SK-N-SH treated with all-trans-retinoic acid at 6 μM for 48 hours (cell line): ENCODE measurements around the gene SIDT1.

Source experiments
- ATAC-seq: fragments of 200-7000 bp; cut with Tn5 transposase; 3 replicates; pipeline ENCODE4 v1.9.1; 2020; ENCODE audit warnings: mild to moderate bottlenecking, moderate library complexity
- ARNTL ChIP-seq: fragments of 450-650 bp; formaldehyde crosslinking; IDR thresholded peaks from 2 replicates; pipeline ENCODE4 v1.5.0; 2020; ENCODE audit warnings: low read depth, mild to moderate bottlenecking, moderate library complexity, borderline replicate concordance
- BACH2 ChIP-seq: fragments of 250-450 bp; sonication (Bioruptor Pico); IDR thresholded peaks from 2 replicates; pipeline ENCODE4 v1.9.0; 2021; ENCODE audit warnings: mild to moderate bottlenecking, borderline replicate concordance
- CSDC2 ChIP-seq: fragments of 250-450 bp; sonication (Bioruptor Pico); IDR thresholded peaks from 2 replicates; pipeline ENCODE4 v1.5.0; 2020; ENCODE audit warnings: mild to moderate bottlenecking, moderate library complexity
- ESRRG ChIP-seq: fragments of 250-450 bp; sonication (Bioruptor Pico); IDR thresholded peaks from 2 replicates; pipeline ENCODE4 v1.6.1; 2021; ENCODE audit warnings: mild to moderate bottlenecking
- ISL1 ChIP-seq: fragments of 250-450 bp; sonication (Bioruptor Pico); IDR thresholded peaks from 2 replicates; pipeline ENCODE4 v2.1.2; 2022; ENCODE audit warnings: mild to moderate bottlenecking, moderate library complexity
- OSR1 ChIP-seq: fragments of 250-450 bp; sonication (Bioruptor Pico); IDR thresholded peaks from 2 replicates; pipeline ENCODE4 v1.8.0; 2022; ENCODE audit warnings: moderate library complexity, mild to moderate bottlenecking, inconsistent platforms
- PATZ1 ChIP-seq: fragments of 250-450 bp; sonication (Bioruptor Pico); IDR thresholded peaks from 2 replicates; pipeline ENCODE4 v1.8.0; 2020; ENCODE audit warnings: mild to moderate bottlenecking, moderate library complexity, borderline replicate concordance
- PPARA ChIP-seq: fragments of 250-450 bp; sonication (Bioruptor Pico); IDR thresholded peaks from 2 replicates; pipeline ENCODE4 v1.5.0; 2020; ENCODE audit warnings: mild to moderate bottlenecking, borderline replicate concordance
- SNAI2 ChIP-seq: fragments of 250-450 bp; sonication (Bioruptor Pico); IDR thresholded peaks from 2 replicates; pipeline ENCODE4 v1.5.0; 2020; ENCODE audit warnings: mild to moderate bottlenecking, moderate library complexity
- TCF4 ChIP-seq: fragments of 250-450 bp; sonication (Bioruptor Pico); IDR thresholded peaks from 2 replicates; pipeline ENCODE4 v1.8.0; 2021; ENCODE audit warnings: mild to moderate bottlenecking, moderate library complexity, borderline replicate concordance
- TOX ChIP-seq: fragments of 250-450 bp; sonication (Bioruptor Pico); IDR thresholded peaks from 2 replicates; pipeline ENCODE4 v1.8.0; 2021; ENCODE audit warnings: mild to moderate bottlenecking, moderate library complexity, borderline replicate concordance
- ZC3H10 ChIP-seq: fragments of 250-450 bp; sonication (Bioruptor Pico); IDR thresholded peaks from 2 replicates; pipeline ENCODE4 v1.5.1; 2021; ENCODE audit warnings: mild to moderate bottlenecking, moderate library complexity
- ZFP3 ChIP-seq: fragments of 250-450 bp; sonication (Bioruptor Pico); IDR thresholded peaks from 2 replicates; pipeline ENCODE4 v1.5.0; 2020; ENCODE audit warnings: mild to moderate bottlenecking, moderate library complexity
- ZNF565 ChIP-seq: fragments of 450-650 bp; formaldehyde crosslinking; conservative IDR thresholded peaks from 2 replicates; pipeline ENCODE4 v1.5.0; 2020; ENCODE audit warnings: low read depth, mild to moderate bottlenecking, moderate library complexity
- ZNF70 ChIP-seq: fragments of 450-650 bp; formaldehyde crosslinking; IDR thresholded peaks from 2 replicates; pipeline ENCODE4 v1.5.0; 2020; ENCODE audit warnings: mild to moderate bottlenecking, moderate library complexity
- ZNF8 ChIP-seq: fragments of 450-650 bp; formaldehyde crosslinking; IDR thresholded peaks from 2 replicates; pipeline ENCODE4 v1.5.0; 2020; ENCODE audit warnings: mild to moderate bottlenecking, moderate library complexity
- TF ChIP-seq, protein P1 (sequence below): fragments of 250-450 bp; sonication (Bioruptor Pico); IDR thresholded peaks from 2 replicates; pipeline ENCODE4 v1.5.1; 2021; ENCODE audit warnings: mild to moderate bottlenecking, moderate library complexity
- TF ChIP-seq, protein P2 (sequence below): fragments of 250-450 bp; sonication (Bioruptor Pico); IDR thresholded peaks from 2 replicates; pipeline ENCODE4 v1.8.0; 2021; ENCODE audit warnings: low read depth, mild to moderate bottlenecking, moderate library complexity, borderline replicate concordance

SIDT1 gene

DNA sequence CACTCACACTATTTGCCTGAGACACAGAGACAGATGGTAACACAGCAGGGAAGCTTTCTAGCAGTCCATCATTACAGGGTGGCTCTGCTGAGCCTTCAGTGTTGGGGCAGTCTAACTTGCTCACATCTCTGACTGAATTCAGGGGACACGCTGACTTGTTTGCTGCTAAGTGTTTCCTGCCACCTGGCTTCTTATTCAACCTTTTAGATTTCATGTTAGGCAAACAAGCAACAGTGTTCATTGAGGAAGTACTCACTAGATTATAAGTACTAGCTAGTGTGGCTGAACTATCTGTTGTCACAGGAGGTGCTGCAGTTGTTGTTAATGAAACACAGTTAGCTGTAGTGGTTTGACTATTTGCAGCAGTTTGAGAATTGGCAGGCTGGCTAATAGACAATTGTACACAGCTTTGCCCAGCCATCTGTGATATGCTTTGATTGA is 126.8 kb downstream of the SIDT1 start:
- ATAC-seq, result no peak
- no peak for TF ChIP-seq ZNF565
- TF ChIP-seq ZNF70 (CRISPR knock-in tag), result no peak
- TF ChIP-seq OSR1, result no peak
- TF ChIP-seq ZFP3, result no peak
- TF ChIP-seq ZNF8 (CRISPR knock-in tag), result no peak
- no peak for TF ChIP-seq PATZ1 (CRISPR knock-in tag)
- TF ChIP-seq, protein P1, sequence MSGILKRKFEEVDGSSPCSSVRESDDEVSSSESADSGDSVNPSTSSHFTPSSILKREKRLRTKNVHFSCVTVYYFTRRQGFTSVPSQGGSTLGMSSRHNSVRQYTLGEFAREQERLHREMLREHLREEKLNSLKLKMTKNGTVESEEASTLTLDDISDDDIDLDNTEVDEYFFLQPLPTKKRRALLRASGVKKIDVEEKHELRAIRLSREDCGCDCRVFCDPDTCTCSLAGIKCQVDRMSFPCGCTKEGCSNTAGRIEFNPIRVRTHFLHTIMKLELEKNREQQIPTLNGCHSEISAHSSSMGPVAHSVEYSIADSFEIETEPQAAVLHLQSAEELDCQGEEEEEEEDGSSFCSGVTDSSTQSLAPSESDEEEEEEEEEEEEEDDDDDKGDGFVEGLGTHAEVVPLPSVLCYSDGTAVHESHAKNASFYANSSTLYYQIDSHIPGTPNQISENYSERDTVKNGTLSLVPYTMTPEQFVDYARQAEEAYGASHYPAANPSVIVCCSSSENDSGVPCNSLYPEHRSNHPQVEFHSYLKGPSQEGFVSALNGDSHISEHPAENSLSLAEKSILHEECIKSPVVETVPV, result no peak
- no peak for TF ChIP-seq ISL1 (CRISPR knock-in tag)
- TF ChIP-seq ESRRG (CRISPR knock-in tag), result no peak
- no peak for TF ChIP-seq PPARA (CRISPR knock-in tag)
- TF ChIP-seq, all 23 proteins: peak for 0

DNA sequence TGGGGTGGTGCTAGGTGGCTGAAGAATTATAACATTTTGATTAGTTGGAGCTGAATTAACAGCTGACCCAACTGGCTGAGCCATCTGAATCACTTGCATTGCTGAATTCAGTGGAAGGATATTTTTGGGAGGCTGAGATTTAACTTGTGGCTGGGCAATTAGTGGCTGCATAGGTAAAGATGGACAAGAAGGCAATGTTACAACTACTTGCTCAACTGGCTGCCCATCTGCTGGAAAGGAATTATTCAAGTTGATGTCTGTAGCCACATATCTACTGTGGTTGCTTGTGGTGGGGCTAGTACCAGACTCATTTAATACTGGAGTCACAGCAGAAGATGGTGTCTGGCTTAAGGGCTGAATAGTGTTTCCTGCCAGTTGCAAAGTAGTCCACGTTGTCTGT is 127.6 kb downstream of the SIDT1 start:
- no peak for TF ChIP-seq ARNTL (CRISPR knock-in tag)
- no peak for ATAC-seq

GRCh38 chr3:113660458-113660857 is 128.1 kb downstream of the SIDT1 start:
- ATAC-seq, result no peak
- TF ChIP-seq, protein P2, sequence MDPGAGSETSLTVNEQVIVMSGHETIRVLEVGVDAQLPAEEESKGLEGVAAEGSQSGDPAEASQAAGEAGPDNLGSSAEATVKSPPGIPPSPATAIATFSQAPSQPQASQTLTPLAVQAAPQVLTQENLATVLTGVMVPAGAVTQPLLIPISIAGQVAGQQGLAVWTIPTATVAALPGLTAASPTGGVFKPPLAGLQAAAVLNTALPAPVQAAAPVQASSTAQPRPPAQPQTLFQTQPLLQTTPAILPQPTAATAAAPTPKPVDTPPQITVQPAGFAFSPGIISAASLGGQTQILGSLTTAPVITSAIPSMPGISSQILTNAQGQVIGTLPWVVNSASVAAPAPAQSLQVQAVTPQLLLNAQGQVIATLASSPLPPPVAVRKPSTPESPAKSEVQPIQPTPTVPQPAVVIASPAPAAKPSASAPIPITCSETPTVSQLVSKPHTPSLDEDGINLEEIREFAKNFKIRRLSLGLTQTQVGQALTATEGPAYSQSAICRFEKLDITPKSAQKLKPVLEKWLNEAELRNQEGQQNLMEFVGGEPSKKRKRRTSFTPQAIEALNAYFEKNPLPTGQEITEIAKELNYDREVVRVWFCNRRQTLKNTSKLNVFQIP (CRISPR knock-in tag), result no peak
- TF ChIP-seq ZNF565, result no peak
- no peak for TF ChIP-seq ARNTL (CRISPR knock-in tag)
- TF ChIP-seq ZFP3, result no peak
- no peak for TF ChIP-seq CSDC2 (CRISPR knock-in tag)
- TF ChIP-seq PATZ1 (CRISPR knock-in tag), result no peak
- no peak for TF ChIP-seq BACH2
- no peak for TF ChIP-seq ZNF8 (CRISPR knock-in tag)
- no peak for TF ChIP-seq ZC3H10
- TF ChIP-seq ZNF70 (CRISPR knock-in tag), result no peak
- TF ChIP-seq SNAI2 (CRISPR knock-in tag), result no peak
- TF ChIP-seq, all 23 proteins: peak for 0

- no peak for TF ChIP-seq TOX
- TF ChIP-seq PATZ1 (CRISPR knock-in tag), result no peak
- TF ChIP-seq, protein P1, result no peak
- no peak for TF ChIP-seq ZC3H10
- TF ChIP-seq ESRRG (CRISPR knock-in tag), result no peak
- TF ChIP-seq ZNF70 (CRISPR knock-in tag), result no peak
- no peak for TF ChIP-seq BACH2
- TF ChIP-seq TCF4 (CRISPR knock-in tag), result no peak
- TF ChIP-seq ZFP3, result no peak
- no peak for TF ChIP-seq SNAI2 (CRISPR knock-in tag)
- TF ChIP-seq ZNF8 (CRISPR knock-in tag), result no peak
- no peak for ATAC-seq
Observed at GRCh38 chr3:113660896-113661295, 128.5 kb downstream of the SIDT1 start.
